ENCODE measurements around the gene TRAPPC2L. TPM values are rescaled to one million over a fixed set of nuclear protein-coding genes. Genes with fewer than 3 reads are reported as not detected.

The TRAPPC2L gene
- polyA plus RNA-seq, 3 donors, result 38.8 to 89.3 (median 82.4) TPM

- WGBS (ENCODE audit: insufficient coverage), result 97% methylated on average over 38 of the region's 39 CpGs
- no peak overlapping the region for H3K4me3 Mint-ChIP-seq
- Histone ChIP-seq H3K36me3 (replicated peaks in 1 of 2; ENCODE audit: control insufficient read depth in 1 of 2, insufficient read depth in 2 of 2, low read length in 2 of 2) (peaks cover 77 to 83% of the 10 kb centered on the region in 2 donors), H4K20me1 (ENCODE audit: insufficient read depth, low read length) (peaks cover 96% of the 10 kb centered on the region), H3K27ac (ENCODE audit: low read depth in 1 of 2, low read length in 2 of 2) (no peak overlapping the region), H3K4me2 (replicated peaks; ENCODE audit: extremely low read depth, low read length, poor library complexity, severe bottlenecking) (no peak overlapping the region), H3K79me2 (ENCODE audit: insufficient read depth, low read length) (no peaks in the 10 kb centered on the region), H3K27me3 (ENCODE audit: control insufficient read depth in 2 of 2, insufficient read depth in 2 of 2, low read length in 2 of 2) (no peaks in the 10 kb centered on the region), H3K9me3 (replicated peaks in 1 of 2; ENCODE audit: control insufficient read depth in 1 of 2, insufficient read depth in 1 of 2, low read length in 2 of 2) (peaks cover 0 to 9% of the 10 kb centered on the region in 2 donors), H2AFZ (ENCODE audit: insufficient read depth, low read depth, low read length, poor library complexity, severe bottlenecking) (no peak overlapping the region), H3K4me1 (ENCODE audit: control insufficient read depth in 1 of 2, insufficient read depth in 2 of 2, low read length in 2 of 2) (no peaks in the 10 kb centered on the region), H3K4me3 (replicated peaks in 1 of 3; ENCODE audit: low read depth in 2 of 3, low read length in 3 of 3) (no peak overlapping the region), H3K9ac (ENCODE audit: insufficient read depth, low read length, poor library complexity, severe bottlenecking) (no peak overlapping the region)
- H3K9me3 Mint-ChIP-seq, result peaks cover 2 to 12% (median 4%) of the 10 kb centered on the region in 7 donors
- no peaks in the 10 kb centered on the region for H3K4me1 Mint-ChIP-seq
- DNase-seq, result no peak
- no peaks in the 10 kb centered on the region for H3K27me3 Mint-ChIP-seq (ENCODE audit: low read depth in 3 of 3)
- peak overlapping the region in 1 of 7 donors; percentile 36 for H3K27ac Mint-ChIP-seq
- intact Hi-C loops (cut with micrococcal nuclease), result no loop called here
- peaks cover 44 to 82% of the 10 kb centered on the region in 2 donors for H3K36me3 Mint-ChIP-seq
- TF ChIP-seq CTCF (IDR thresholded peaks at IDR 0.05), result no peak
Observed at GRCh38 chr16:88884569-88885271, 27.8 kb downstream of the TRAPPC2L start.

- intact Hi-C loops (cut with micrococcal nuclease), result no loop called here
- H3K4me3 ChIP-seq (replicated peaks in 1 of 3; ENCODE audit: low read depth in 2 of 3, low read length in 3 of 3), result no peak overlapping the region
- peaks cover 96% of the 10 kb centered on the region for H4K20me1 ChIP-seq (ENCODE audit: insufficient read depth, low read length)
- peaks cover 9 to 20% of the 10 kb centered on the region in 2 donors for H3K9me3 ChIP-seq (replicated peaks in 1 of 2; ENCODE audit: control insufficient read depth in 1 of 2, insufficient read depth in 1 of 2, low read length in 2 of 2)
- H3K9ac ChIP-seq (ENCODE audit: insufficient read depth, low read length, poor library complexity, severe bottlenecking), result no peak overlapping the region
- no peak overlapping the region for H3K27ac ChIP-seq (ENCODE audit: low read depth in 1 of 2, low read length in 2 of 2)
- H3K27me3 ChIP-seq (ENCODE audit: control insufficient read depth in 2 of 2, insufficient read depth in 2 of 2, low read length in 2 of 2), result no peaks in the 10 kb centered on the region
- Mint-ChIP-seq H3K4me1 (no peaks in the 10 kb centered on the region), H3K36me3 (peaks cover 47 to 84% of the 10 kb centered on the region in 2 donors), H3K27me3 (ENCODE audit: low read depth in 3 of 3) (peaks cover 0 to 3% (median 0%) of the 10 kb centered on the region in 3 donors), H3K27ac (no peak overlapping the region), H3K4me3 (no peak overlapping the region), H3K9me3 (peaks cover 13 to 23% (median 14%) of the 10 kb centered on the region in 7 donors)
- H3K79me2 ChIP-seq (ENCODE audit: insufficient read depth, low read length), result no peaks in the 10 kb centered on the region
- H2AFZ ChIP-seq (ENCODE audit: insufficient read depth, low read depth, low read length, poor library complexity, severe bottlenecking), result no peak overlapping the region
- WGBS (ENCODE audit: insufficient coverage), result over 99% methylated on average over 23 of the region's 28 CpGs
- H3K4me2 ChIP-seq (replicated peaks; ENCODE audit: extremely low read depth, low read length, poor library complexity, severe bottlenecking), result no peak overlapping the region
- no peaks in the 10 kb centered on the region for H3K4me1 ChIP-seq (ENCODE audit: control insufficient read depth in 1 of 2, insufficient read depth in 2 of 2, low read length in 2 of 2)
- peaks cover 77 to 83% of the 10 kb centered on the region in 2 donors for H3K36me3 ChIP-seq (replicated peaks in 1 of 2; ENCODE audit: control insufficient read depth in 1 of 2, insufficient read depth in 2 of 2, low read length in 2 of 2)
- TF ChIP-seq CTCF (IDR thresholded peaks at IDR 0.05), result no peak
- DNase-seq, result no peak
Observed at GRCh38 chr16:88885693-88886280, 28.9 kb downstream of the TRAPPC2L start.
